ENCODE results near the gene RABGEF1.

DNA sequence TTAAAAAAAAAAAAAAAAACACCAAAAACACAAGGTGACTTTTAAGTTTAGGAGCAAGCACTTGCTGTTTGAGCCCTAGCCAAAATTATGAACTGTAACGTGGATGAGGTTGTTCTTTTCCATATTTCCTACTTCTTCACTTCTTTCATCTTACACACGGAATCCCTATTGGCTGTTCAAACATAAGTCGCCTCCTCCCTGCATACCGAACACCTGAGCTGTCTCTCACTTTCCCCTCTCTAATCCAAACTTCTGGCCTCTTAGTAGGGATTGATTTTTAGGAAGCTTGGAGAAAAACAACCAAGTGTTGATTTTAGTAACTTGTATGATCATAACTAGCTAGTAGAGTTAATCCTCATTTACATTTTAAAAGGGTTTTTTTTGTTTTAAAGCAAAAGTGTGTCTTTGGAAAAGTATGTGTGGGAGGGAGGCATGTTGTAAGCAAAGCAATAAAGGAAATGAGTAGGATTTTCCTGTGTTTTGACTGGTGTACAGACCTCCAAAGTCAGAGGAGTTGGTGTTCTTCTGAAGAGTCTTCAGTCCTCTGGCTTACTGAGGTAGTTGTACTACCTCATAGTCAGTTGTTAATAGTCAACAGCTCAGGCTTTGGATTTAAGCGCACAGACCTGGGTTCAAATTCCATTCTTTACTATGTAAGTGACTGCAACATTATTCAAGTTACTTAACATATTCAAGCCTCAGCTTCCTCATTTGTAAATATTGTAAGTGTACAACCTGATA lies 39.3 kb downstream of the RABGEF1 start:
- TF ChIP-seq RCOR1 (IDR thresholded peaks at IDR 0.05; ENCODE audit: low read length) (no peak), RAD21 (IDR thresholded peaks at IDR 0.05; ENCODE audit: low read length) (no peak), TEAD4 (IDR thresholded peaks at IDR 0.05; ENCODE audit: borderline replicate concordance, insufficient read depth) (no peak), FOXJ3 (CRISPR knock-in tag; IDR thresholded peaks at IDR 0.05) (no peak), TAF1 (IDR thresholded peaks at IDR 0.05; ENCODE audit: borderline replicate concordance, low read depth, low read length) (no peak), JUND (IDR thresholded peaks at IDR 0.05) (no peak), NRF1 (IDR thresholded peaks at IDR 0.05; ENCODE audit: low read depth, low read length) (no peak), EZH2phosphoT487 (IDR thresholded peaks at IDR 0.05; ENCODE audit: borderline replicate concordance, low read depth) (no peak), FOXM1 (IDR thresholded peaks at IDR 0.05; ENCODE audit: low read depth) (no peak), FOSL2 (IDR thresholded peaks at IDR 0.05; ENCODE audit: borderline replicate concordance, low read depth) (no peak)
- TF ChIP-seq, protein P1, sequence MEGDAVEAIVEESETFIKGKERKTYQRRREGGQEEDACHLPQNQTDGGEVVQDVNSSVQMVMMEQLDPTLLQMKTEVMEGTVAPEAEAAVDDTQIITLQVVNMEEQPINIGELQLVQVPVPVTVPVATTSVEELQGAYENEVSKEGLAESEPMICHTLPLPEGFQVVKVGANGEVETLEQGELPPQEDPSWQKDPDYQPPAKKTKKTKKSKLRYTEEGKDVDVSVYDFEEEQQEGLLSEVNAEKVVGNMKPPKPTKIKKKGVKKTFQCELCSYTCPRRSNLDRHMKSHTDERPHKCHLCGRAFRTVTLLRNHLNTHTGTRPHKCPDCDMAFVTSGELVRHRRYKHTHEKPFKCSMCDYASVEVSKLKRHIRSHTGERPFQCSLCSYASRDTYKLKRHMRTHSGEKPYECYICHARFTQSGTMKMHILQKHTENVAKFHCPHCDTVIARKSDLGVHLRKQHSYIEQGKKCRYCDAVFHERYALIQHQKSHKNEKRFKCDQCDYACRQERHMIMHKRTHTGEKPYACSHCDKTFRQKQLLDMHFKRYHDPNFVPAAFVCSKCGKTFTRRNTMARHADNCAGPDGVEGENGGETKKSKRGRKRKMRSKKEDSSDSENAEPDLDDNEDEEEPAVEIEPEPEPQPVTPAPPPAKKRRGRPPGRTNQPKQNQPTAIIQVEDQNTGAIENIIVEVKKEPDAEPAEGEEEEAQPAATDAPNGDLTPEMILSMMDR (IDR thresholded peaks at IDR 0.05) = no peak
- TF ChIP-seq, protein P2, sequence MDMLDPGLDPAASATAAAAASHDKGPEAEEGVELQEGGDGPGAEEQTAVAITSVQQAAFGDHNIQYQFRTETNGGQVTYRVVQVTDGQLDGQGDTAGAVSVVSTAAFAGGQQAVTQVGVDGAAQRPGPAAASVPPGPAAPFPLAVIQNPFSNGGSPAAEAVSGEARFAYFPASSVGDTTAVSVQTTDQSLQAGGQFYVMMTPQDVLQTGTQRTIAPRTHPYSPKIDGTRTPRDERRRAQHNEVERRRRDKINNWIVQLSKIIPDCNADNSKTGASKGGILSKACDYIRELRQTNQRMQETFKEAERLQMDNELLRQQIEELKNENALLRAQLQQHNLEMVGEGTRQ (IDR thresholded peaks at IDR 0.05; ENCODE audit: borderline replicate concordance, low read depth, low read length) = no peak
